Panc1 (cell line): ENCODE measurements around the gene KIAA0586. TPM values are rescaled to one million over a fixed set of nuclear protein-coding genes. Genes with fewer than 3 reads are reported as not detected.
A peak's percentile ranks its signal among the peaks of the same experiment; 100 is the strongest.

Source experiments
- ATAC-seq: fragments of 200-7000 bp; cut with Tn5 transposase; 2 replicates; pipeline ENCODE4 v1.9.1; 2020; ENCODE audit warnings: mild to moderate bottlenecking, moderate library complexity
- BruUV-seq: library from RNA; stranded (reverse); fragments of 400-500 nt; replicated peaks from 2 replicates; lab custom pipeline; 2021; lab: Mats Ljungman, UMichigan
- CTCF ChIA-PET: fragments of 300-600 bp; sonication (Branson Sonifier 250); formaldehyde crosslinking; loops from one replicate; lab custom pipeline; 2022; ENCODE audit warnings: antibody characterized with exemption; lab: Charles Lee
- POLR2A ChIA-PET: fragments of 300-600 bp; sonication (Branson Sonifier 250); formaldehyde crosslinking; loops from one replicate; lab custom pipeline; 2022; ENCODE audit warnings: antibody characterized with exemption; lab: Charles Lee
- DNase-seq: peaks from one replicate; pipeline ENCODE4 v3.0.0-alpha.2; 2010; ENCODE audit warnings: low read depth, low spot score
- H3K27ac ChIP-seq: 2 replicates; pipeline ENCODE4 v1.5.1; 2011; ENCODE audit warnings: mild to moderate bottlenecking, low read length, inconsistent platforms
- H3K27me3 ChIP-seq: fragments of 200-500 bp; sonication (Bioruptor generic); 2 replicates; pipeline ENCODE4 v1.6.0; 2014; ENCODE audit warnings: low read length, inconsistent platforms; ENCODE audit not compliant: control insufficient read depth, insufficient read depth
- H3K36me3 ChIP-seq: fragments of 200-500 bp; sonication (Bioruptor generic); 2 replicates; pipeline ENCODE4 v1.5.1; 2014; ENCODE audit warnings: inconsistent platforms, mild to moderate bottlenecking, low read length, moderate library complexity; ENCODE audit not compliant: control insufficient read depth, insufficient read depth
- H3K4me1 ChIP-seq: 2 replicates; pipeline ENCODE4 v1.5.1; 2011; ENCODE audit warnings: inconsistent platforms, mild to moderate bottlenecking, low read length, moderate library complexity; ENCODE audit not compliant: control insufficient read depth, insufficient read depth
- H3K4me3 ChIP-seq, 2 experiments: 2 replicates each; pipeline ENCODE4 v1.5.1; 2011 to 2012; ENCODE audit warnings: low read depth in 2 of 2, low read length in 2 of 2, mild to moderate bottlenecking in 2 of 2, inconsistent platforms in 1 of 2, moderate library complexity in 1 of 2
- H3K9me3 ChIP-seq: fragments of 200-500 bp; sonication (Bioruptor generic); 2 replicates; pipeline ENCODE4 v1.5.1; 2014; ENCODE audit warnings: low read depth, mild to moderate bottlenecking, inconsistent platforms, low read length, moderate library complexity; ENCODE audit not compliant: control insufficient read depth, insufficient read depth
- CTCF ChIP-seq: fragments of 450-650 bp; IDR thresholded peaks from 2 replicates; pipeline ENCODE4 v1.5.1; 2017; ENCODE audit warnings: mild to moderate bottlenecking
- POLR2AphosphoS5 ChIP-seq: IDR thresholded peaks from 2 replicates; pipeline ENCODE4 v1.6.1; 2012; ENCODE audit warnings: mild to moderate bottlenecking, low read depth, low read length, moderate library complexity
- SIN3A ChIP-seq: IDR thresholded peaks from 2 replicates; pipeline ENCODE4 v1.6.1; 2012; ENCODE audit warnings: low read depth, mild to moderate bottlenecking, low read length, moderate library complexity, borderline replicate concordance; ENCODE audit not compliant: insufficient read depth
- TCF7L2 ChIP-seq: IDR thresholded peaks from 2 replicates; pipeline ENCODE4 v1.6.1; 2011; ENCODE audit warnings: mild to moderate bottlenecking, low read depth, low read length, inconsistent platforms
- in situ Hi-C: cut with HindIII; loops from 2 replicates; pipeline ENCODE4 v1.10.0; 2016; ENCODE audit warnings: low sequenced_read_pairs, low pct_unique_long_range_greater_than_20kb
- intact Hi-C: fragments of 100-400 bp; cut with micrococcal nuclease; formaldehyde crosslinking; loops from one replicate; pipeline ENCODE4 v1.10.0; 2022; ENCODE audit not compliant: unreplicated experiment
- total RNA-seq: library from RNA; stranded (reverse); gene quantifications from one replicate; pipeline ENCODE4 v1.2.1, GENCODE V29; 2021; ENCODE audit not compliant: unreplicated experiment
- TF ChIP-seq, protein P1 (sequence below), 2 experiments: IDR thresholded peaks; 2 replicates each; pipeline ENCODE4 v1.6.1; 2011 to 2012; ENCODE audit warnings: low read depth in 2 of 2, control low read depth in 1 of 2, low read length in 1 of 2, mild to moderate bottlenecking in 1 of 2, moderate library complexity in 1 of 2; ENCODE audit not compliant: insufficient read depth in 1 of 2

KIAA0586 gene
- total RNA-seq, 1 experiment from 2014 or later: 14.7 TPM

GRCh38 chr14:58398895-58399294 is 28.6 kb upstream of the KIAA0586 start:
- TF ChIP-seq, protein P1, sequence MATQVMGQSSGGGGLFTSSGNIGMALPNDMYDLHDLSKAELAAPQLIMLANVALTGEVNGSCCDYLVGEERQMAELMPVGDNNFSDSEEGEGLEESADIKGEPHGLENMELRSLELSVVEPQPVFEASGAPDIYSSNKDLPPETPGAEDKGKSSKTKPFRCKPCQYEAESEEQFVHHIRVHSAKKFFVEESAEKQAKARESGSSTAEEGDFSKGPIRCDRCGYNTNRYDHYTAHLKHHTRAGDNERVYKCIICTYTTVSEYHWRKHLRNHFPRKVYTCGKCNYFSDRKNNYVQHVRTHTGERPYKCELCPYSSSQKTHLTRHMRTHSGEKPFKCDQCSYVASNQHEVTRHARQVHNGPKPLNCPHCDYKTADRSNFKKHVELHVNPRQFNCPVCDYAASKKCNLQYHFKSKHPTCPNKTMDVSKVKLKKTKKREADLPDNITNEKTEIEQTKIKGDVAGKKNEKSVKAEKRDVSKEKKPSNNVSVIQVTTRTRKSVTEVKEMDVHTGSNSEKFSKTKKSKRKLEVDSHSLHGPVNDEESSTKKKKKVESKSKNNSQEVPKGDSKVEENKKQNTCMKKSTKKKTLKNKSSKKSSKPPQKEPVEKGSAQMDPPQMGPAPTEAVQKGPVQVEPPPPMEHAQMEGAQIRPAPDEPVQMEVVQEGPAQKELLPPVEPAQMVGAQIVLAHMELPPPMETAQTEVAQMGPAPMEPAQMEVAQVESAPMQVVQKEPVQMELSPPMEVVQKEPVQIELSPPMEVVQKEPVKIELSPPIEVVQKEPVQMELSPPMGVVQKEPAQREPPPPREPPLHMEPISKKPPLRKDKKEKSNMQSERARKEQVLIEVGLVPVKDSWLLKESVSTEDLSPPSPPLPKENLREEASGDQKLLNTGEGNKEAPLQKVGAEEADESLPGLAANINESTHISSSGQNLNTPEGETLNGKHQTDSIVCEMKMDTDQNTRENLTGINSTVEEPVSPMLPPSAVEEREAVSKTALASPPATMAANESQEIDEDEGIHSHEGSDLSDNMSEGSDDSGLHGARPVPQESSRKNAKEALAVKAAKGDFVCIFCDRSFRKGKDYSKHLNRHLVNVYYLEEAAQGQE (IDR thresholded peaks at IDR 0.05; ENCODE audit: insufficient read depth in 1 of 2, low read depth in 2 of 2, low read length in 1 of 2): no peak
- TF ChIP-seq SIN3A (no peak), CTCF (no peak), TCF7L2 (no peak), POLR2AphosphoS5 (no peak)
- DNase-seq: no peak
- in situ Hi-C loops: no loop called here
- Histone ChIP-seq H3K4me1 (peaks cover 2% of the 10 kb centered on the region; the same call in 1 of the 2 replicates), H3K9me3 (no peaks in the 10 kb centered on the region), H3K27ac (no peak overlapping the region), H3K27me3 (no peaks in the 10 kb centered on the region), H3K36me3 (no peaks in the 10 kb centered on the region), H3K4me3 (no peak overlapping the region)
- intact Hi-C loops: no loop called here
- POLR2A ChIA-PET: no interaction called here
- CTCF ChIA-PET: no interaction called here
- no peak for ATAC-seq
- BruUV-seq: no TSS peak

- peak; percentile 35 for TF ChIP-seq CTCF
- TF ChIP-seq POLR2AphosphoS5: no peak
- DNase-seq (no peak), ATAC-seq (no peak; the same call in 1 of the 2 replicates)
- Histone ChIP-seq H3K9me3 (no peaks in the 10 kb centered on the region), H3K27ac (no peak overlapping the region), H3K36me3 (no peaks in the 10 kb centered on the region), H3K27me3 (no peaks in the 10 kb centered on the region), H3K4me1 (no peaks in the 10 kb centered on the region), H3K4me3 (no peak overlapping the region)
- in situ Hi-C loops (no loop called here), intact Hi-C loops (no loop called here)
- no TSS peak for BruUV-seq
- ChIA-PET CTCF (no interaction called here), POLR2A (no interaction called here)
Measured at GRCh38 chr14:58401587-58401986, 25.9 kb upstream of the KIAA0586 start.
